ENCODE data around the gene CRIP2. TPM values are rescaled to one million over a fixed set of nuclear protein-coding genes. Genes with fewer than 3 reads are reported as not detected.
A peak's percentile ranks its signal among the peaks of the same experiment; 100 is the strongest.

The CRIP2 gene
- total and polyA plus RNA-seq, 2 experiments from 2014 or later, result 188 to 319 TPM

GRCh38 chr14:105483300-105484068, 8.9 kb downstream of the CRIP2 start:
- H3K4me3 ChIP-seq, result no peak overlapping the region
- no peak overlapping the region for H2AFZ ChIP-seq
- DNase-seq, result no peak
- no peaks in the 10 kb centered on the region for H3K79me2 ChIP-seq (ENCODE audit: insufficient read depth)
- H3K27me3 ChIP-seq (replicated peaks; ENCODE audit: insufficient read depth), result peaks cover 17% of the 10 kb centered on the region
- in situ Hi-C loops (cut with MboI), result no loop called here
- no peaks in the 10 kb centered on the region for H3K9me2 ChIP-seq (ENCODE audit: insufficient read depth)
- H3K4me1 ChIP-seq (ENCODE audit: insufficient read depth), result peaks cover 18% of the 10 kb centered on the region
- no peaks in the 10 kb centered on the region for H4K20me1 ChIP-seq (ENCODE audit: insufficient read depth)
- no peaks in the 10 kb centered on the region for H3F3A ChIP-seq (ENCODE audit: insufficient read depth)
- peak overlapping the region; percentile 67; the same call in 1 of the 2 replicates for H3K9ac ChIP-seq
- H3K27ac ChIP-seq, result no peak overlapping the region
- TF ChIP-seq EZH2 (IDR thresholded peaks at IDR 0.05; ENCODE audit: insufficient read depth, poor library complexity, severe bottlenecking) (no peak), EZH2phosphoT487 (IDR thresholded peaks at IDR 0.05; ENCODE audit: insufficient read depth, low read depth) (no peak)
- H3K9me3 ChIP-seq (ENCODE audit: low read depth), result no peaks in the 10 kb centered on the region
- WGBS, 2 experiments (ENCODE audit: low coverage in 1 of 2, low lambda C conversion rate in 2 of 2, missing lambda C conversion rate in 2 of 2), result 52 to 53% methylated on average over 13 to 18 of the region's 18 CpGs
- H3K36me3 ChIP-seq (ENCODE audit: low read depth), result no peaks in the 10 kb centered on the region
- H3K4me2 ChIP-seq (ENCODE audit: unreplicated experiment), result no peak overlapping the region

DNA sequence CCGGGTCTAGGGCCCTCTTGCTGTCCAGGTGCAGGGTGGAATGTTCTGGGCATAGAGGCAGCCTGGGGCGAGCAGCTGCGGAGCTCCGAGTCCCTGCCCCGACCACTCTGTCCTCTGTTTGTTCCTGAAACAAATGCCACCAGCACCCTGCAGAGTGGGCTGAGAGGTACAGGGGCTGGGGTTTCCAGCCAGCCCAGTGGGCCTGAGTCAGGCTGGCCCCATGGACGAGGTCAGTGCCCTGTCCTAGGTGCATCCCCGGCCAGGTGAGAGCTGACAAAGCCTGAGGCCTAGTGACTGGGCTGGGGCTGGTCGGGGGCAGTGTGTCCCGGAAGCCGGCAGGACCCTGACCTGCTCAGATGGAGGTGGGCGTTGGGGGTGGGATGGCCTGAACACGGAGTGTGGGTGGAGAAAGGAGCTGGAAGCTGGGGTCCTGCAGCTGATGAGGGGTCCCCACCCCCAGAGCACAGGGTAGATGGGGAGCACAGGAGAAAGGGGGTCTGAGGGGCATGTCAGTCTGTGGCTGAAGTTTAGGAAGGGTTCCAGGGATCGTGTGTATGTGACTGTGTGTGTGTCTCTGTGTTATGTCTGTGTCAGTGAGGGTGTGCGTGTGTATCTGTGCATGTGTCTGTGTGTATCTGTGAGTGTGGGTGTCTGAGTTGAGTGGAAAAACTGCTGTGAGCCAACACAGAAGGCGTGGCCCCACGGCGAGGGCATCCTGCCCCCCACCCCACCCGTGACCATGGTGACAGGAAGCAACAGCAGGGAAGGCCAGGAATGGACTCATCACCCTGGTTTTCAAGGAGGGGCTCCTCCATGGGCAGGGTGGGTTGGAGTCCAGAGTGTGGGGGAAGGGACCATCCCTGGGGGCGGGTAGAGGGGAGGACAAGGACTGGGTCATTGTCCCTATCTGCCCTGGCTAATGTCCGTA, 9.7 kb downstream of the CRIP2 start:
- Histone ChIP-seq H3K4me1 (ENCODE audit: insufficient read depth) (peaks cover 20% of the 10 kb centered on the region), H3K4me3 (no peak overlapping the region), H3K27me3 (replicated peaks; ENCODE audit: insufficient read depth) (peaks cover 17% of the 10 kb centered on the region), H3K9me3 (ENCODE audit: low read depth) (no peaks in the 10 kb centered on the region), H3K36me3 (ENCODE audit: low read depth) (no peaks in the 10 kb centered on the region), H3K9me2 (ENCODE audit: insufficient read depth) (no peaks in the 10 kb centered on the region), H3K27ac (no peak overlapping the region), H3F3A (ENCODE audit: insufficient read depth) (no peaks in the 10 kb centered on the region), H3K4me2 (ENCODE audit: unreplicated experiment) (no peak overlapping the region), H2AFZ (no peak overlapping the region), H3K9ac (peak overlapping the region; percentile 67), H4K20me1 (ENCODE audit: insufficient read depth) (no peaks in the 10 kb centered on the region), H3K79me2 (ENCODE audit: insufficient read depth) (no peaks in the 10 kb centered on the region)
- 29% methylated on average over 19 to 20 of the region's 20 CpGs for WGBS, 2 experiments (ENCODE audit: low coverage in 1 of 2, low lambda C conversion rate in 2 of 2, missing lambda C conversion rate in 2 of 2)
- peak; percentile 86 for DNase-seq
- TF ChIP-seq EZH2phosphoT487 (IDR thresholded peaks at IDR 0.05; ENCODE audit: insufficient read depth, low read depth) (no peak), EZH2 (IDR thresholded peaks at IDR 0.05; ENCODE audit: insufficient read depth, poor library complexity, severe bottlenecking) (no peak)
- in situ Hi-C loops (cut with MboI), result no loop called here

- in situ Hi-C loops (cut with MboI), result no loop called here
- Histone ChIP-seq H4K20me1 (ENCODE audit: insufficient read depth) (no peaks in the 10 kb centered on the region), H3K9me2 (ENCODE audit: insufficient read depth) (no peaks in the 10 kb centered on the region), H3K9me3 (ENCODE audit: low read depth) (no peaks in the 10 kb centered on the region), H3F3A (ENCODE audit: insufficient read depth) (no peaks in the 10 kb centered on the region), H3K36me3 (ENCODE audit: low read depth) (no peaks in the 10 kb centered on the region), H2AFZ (no peak overlapping the region), H3K9ac (no peak overlapping the region), H3K79me2 (ENCODE audit: insufficient read depth) (no peaks in the 10 kb centered on the region), H3K27me3 (replicated peaks; ENCODE audit: insufficient read depth) (peaks cover 17% of the 10 kb centered on the region), H3K27ac (no peak overlapping the region), H3K4me2 (ENCODE audit: unreplicated experiment) (no peak overlapping the region), H3K4me1 (ENCODE audit: insufficient read depth) (peaks cover 22% of the 10 kb centered on the region), H3K4me3 (no peak overlapping the region)
- no peak for TF ChIP-seq EZH2phosphoT487 (IDR thresholded peaks at IDR 0.05; ENCODE audit: insufficient read depth, low read depth)
- no peak for TF ChIP-seq EZH2 (IDR thresholded peaks at IDR 0.05; ENCODE audit: insufficient read depth, poor library complexity, severe bottlenecking)
- DNase-seq, result no peak
- 73 to 79% methylated on average over 14 to 15 of the region's 16 CpGs for WGBS, 2 experiments (ENCODE audit: low coverage in 1 of 2, low lambda C conversion rate in 2 of 2, missing lambda C conversion rate in 2 of 2)
These were observed 10.4 kb downstream of the CRIP2 start for GRCh38 chr14:105484997-105485393.

DNA sequence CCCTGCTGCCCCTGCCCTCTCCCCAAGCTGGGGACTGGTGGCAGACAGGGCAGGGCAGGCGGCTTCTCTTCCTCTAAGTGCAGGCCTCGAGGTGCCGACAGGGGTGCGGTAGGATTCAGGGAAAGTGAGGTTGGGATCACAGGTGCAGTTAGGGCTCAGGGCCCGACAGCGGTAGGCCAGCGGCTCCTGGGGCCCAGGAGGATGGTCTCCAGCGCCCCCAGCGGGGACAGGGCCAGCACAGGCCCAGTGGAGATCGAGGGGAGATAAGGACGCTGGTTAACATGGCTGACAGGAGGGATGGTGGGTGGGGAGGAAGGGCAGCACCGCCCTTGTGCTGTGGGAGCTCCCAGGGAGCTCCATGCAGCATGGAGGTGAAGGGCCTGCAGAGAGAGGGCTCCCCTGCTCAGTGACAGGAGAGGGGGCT, 11.1 kb downstream of the CRIP2 start:
- Histone ChIP-seq H3F3A (ENCODE audit: insufficient read depth) (no peaks in the 10 kb centered on the region), H3K27me3 (replicated peaks; ENCODE audit: insufficient read depth) (peaks cover 17% of the 10 kb centered on the region), H3K79me2 (ENCODE audit: insufficient read depth) (no peaks in the 10 kb centered on the region), H3K4me3 (no peak overlapping the region), H3K9me2 (ENCODE audit: insufficient read depth) (no peaks in the 10 kb centered on the region), H2AFZ (no peak overlapping the region), H3K36me3 (ENCODE audit: low read depth) (no peaks in the 10 kb centered on the region), H3K9me3 (ENCODE audit: low read depth) (no peaks in the 10 kb centered on the region), H3K27ac (no peak overlapping the region), H3K4me2 (ENCODE audit: unreplicated experiment) (no peak overlapping the region), H3K4me1 (ENCODE audit: insufficient read depth) (peaks cover 22% of the 10 kb centered on the region), H3K9ac (no peak overlapping the region), H4K20me1 (ENCODE audit: insufficient read depth) (no peaks in the 10 kb centered on the region)
- 67 to 71% methylated on average over 12 of the region's 12 CpGs for WGBS, 2 experiments (ENCODE audit: low coverage in 1 of 2, low lambda C conversion rate in 2 of 2, missing lambda C conversion rate in 2 of 2)
- in situ Hi-C loops (cut with MboI), result no loop called here
- TF ChIP-seq EZH2phosphoT487 (IDR thresholded peaks at IDR 0.05; ENCODE audit: insufficient read depth, low read depth) (no peak), EZH2 (IDR thresholded peaks at IDR 0.05; ENCODE audit: insufficient read depth, poor library complexity, severe bottlenecking) (no peak)
- no peak for DNase-seq
